ENCODE measurements around the gene CD300C. TPM values are rescaled to one million over a fixed set of nuclear protein-coding genes. Genes with fewer than 3 reads are reported as not detected.

The CD300C gene
- not detected for total RNA-seq (2021; ENCODE audit: unreplicated experiment)
- polyA plus RNA-seq (2012; ENCODE audit: insufficient read length): not detected
- not detected for Bru-seq, nascent RNA
- not detected for BruChase-seq, experiment 1, labeled RNA remaining after a 2-hour chase
- BruChase-seq, experiment 2, labeled RNA remaining after a 6-hour chase: not detected
- long read RNA-seq: 0 reads

- H3K27me3 ChIP-seq (ENCODE audit: control insufficient read depth, insufficient read depth, low read length): no peaks in the 10 kb centered on the region
- H3K27ac ChIP-seq (ENCODE audit: low read length): no peak within 1 kb of the TSS
- ATAC-seq (no peak), DNase-seq (ENCODE audit: low read depth, low spot score) (no peak)
- in situ Hi-C loops (cut with HindIII; ENCODE audit: low pct_unique_long_range_greater_than_20kb, low sequenced_read_pairs): no loop called here
- no peaks in the 10 kb centered on the region for H3K4me1 ChIP-seq (ENCODE audit: control insufficient read depth, insufficient read depth, low read length)
- ChIA-PET POLR2A (no interaction called here), CTCF (interaction anchor here (0.9 kb wide), 1 partner anchor 20 kb away, joined by 5 read pairs; no protein-coding TSS in a partner anchor)
- H3K4me3 ChIP-seq (ENCODE audit: low read depth in 2 of 2, low read length in 2 of 2): no peak within 1 kb of the TSS
- intact Hi-C loops (cut with micrococcal nuclease; ENCODE audit: unreplicated experiment): no loop called here
- no peaks in the 10 kb centered on the region for H3K9me3 ChIP-seq (ENCODE audit: control insufficient read depth, insufficient read depth, low read depth, low read length)
- TF ChIP-seq POLR2AphosphoS5 (IDR thresholded peaks at IDR 0.05; ENCODE audit: low read depth, low read length): no peak
- TF ChIP-seq TCF7L2 (IDR thresholded peaks at IDR 0.05; ENCODE audit: low read depth, low read length): no peak
- TF ChIP-seq REST (IDR thresholded peaks at IDR 0.05; ENCODE audit: insufficient read depth in 1 of 2, low read depth in 2 of 2, low read length in 1 of 2): no peak
- TF ChIP-seq, protein P1, sequence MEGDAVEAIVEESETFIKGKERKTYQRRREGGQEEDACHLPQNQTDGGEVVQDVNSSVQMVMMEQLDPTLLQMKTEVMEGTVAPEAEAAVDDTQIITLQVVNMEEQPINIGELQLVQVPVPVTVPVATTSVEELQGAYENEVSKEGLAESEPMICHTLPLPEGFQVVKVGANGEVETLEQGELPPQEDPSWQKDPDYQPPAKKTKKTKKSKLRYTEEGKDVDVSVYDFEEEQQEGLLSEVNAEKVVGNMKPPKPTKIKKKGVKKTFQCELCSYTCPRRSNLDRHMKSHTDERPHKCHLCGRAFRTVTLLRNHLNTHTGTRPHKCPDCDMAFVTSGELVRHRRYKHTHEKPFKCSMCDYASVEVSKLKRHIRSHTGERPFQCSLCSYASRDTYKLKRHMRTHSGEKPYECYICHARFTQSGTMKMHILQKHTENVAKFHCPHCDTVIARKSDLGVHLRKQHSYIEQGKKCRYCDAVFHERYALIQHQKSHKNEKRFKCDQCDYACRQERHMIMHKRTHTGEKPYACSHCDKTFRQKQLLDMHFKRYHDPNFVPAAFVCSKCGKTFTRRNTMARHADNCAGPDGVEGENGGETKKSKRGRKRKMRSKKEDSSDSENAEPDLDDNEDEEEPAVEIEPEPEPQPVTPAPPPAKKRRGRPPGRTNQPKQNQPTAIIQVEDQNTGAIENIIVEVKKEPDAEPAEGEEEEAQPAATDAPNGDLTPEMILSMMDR (IDR thresholded peaks at IDR 0.05): no peak
- no peak for TF ChIP-seq SIN3A (IDR thresholded peaks at IDR 0.05; ENCODE audit: borderline replicate concordance, insufficient read depth, low read depth, low read length)
- H3K36me3 ChIP-seq (ENCODE audit: control insufficient read depth, insufficient read depth, low read length): no peaks in the 10 kb centered on the region
- BruUV-seq (replicated peaks): no TSS peak
Observed at GRCh38 chr17:74545843-74546230, at the start of gene CD300C. Gene CD300C, minus strand, starts transcription at chr17:74546115. Its CDS starts 333 bp downstream, at chr17:74545782.

GRCh38 chr17:74595037-74595750, 49.3 kb upstream of the CD300C start:
- no peak for ATAC-seq
- Histone ChIP-seq H3K27me3 (ENCODE audit: control insufficient read depth, insufficient read depth, low read length) (peaks cover 3% of the 10 kb centered on the region; the same call in 1 of the 2 replicates), H3K4me1 (ENCODE audit: control insufficient read depth, insufficient read depth, low read length) (no peaks in the 10 kb centered on the region), H3K36me3 (ENCODE audit: control insufficient read depth, insufficient read depth, low read length) (no peaks in the 10 kb centered on the region), H3K27ac (ENCODE audit: low read length) (no peak overlapping the region), H3K9me3 (ENCODE audit: control insufficient read depth, insufficient read depth, low read depth, low read length) (no peaks in the 10 kb centered on the region), H3K4me3 (ENCODE audit: low read depth in 2 of 2, low read length in 2 of 2) (no peak overlapping the region)
- ChIA-PET CTCF (no interaction called here), POLR2A (no interaction called here)
- intact Hi-C loops (cut with micrococcal nuclease; ENCODE audit: unreplicated experiment) (loop anchor here (5.0 kb wide), 1 partner anchor 228 kb away; the partner anchor contains the start of gene GPR142), in situ Hi-C loops (cut with HindIII; ENCODE audit: low pct_unique_long_range_greater_than_20kb, low sequenced_read_pairs) (no loop called here)
- no TSS peak for BruUV-seq (replicated peaks)
- TF ChIP-seq POLR2AphosphoS5 (IDR thresholded peaks at IDR 0.05; ENCODE audit: low read depth, low read length) (no peak), TCF7L2 (IDR thresholded peaks at IDR 0.05; ENCODE audit: low read depth, low read length) (no peak), REST (IDR thresholded peaks at IDR 0.05; ENCODE audit: insufficient read depth in 1 of 2, low read depth in 2 of 2, low read length in 1 of 2) (no peak), SIN3A (IDR thresholded peaks at IDR 0.05; ENCODE audit: borderline replicate concordance, insufficient read depth, low read depth, low read length) (no peak)
- TF ChIP-seq, protein P1 (IDR thresholded peaks at IDR 0.05): no peak
- no peak for DNase-seq (ENCODE audit: low read depth, low spot score)
